H54 (cell line): ENCODE results near the gene SOX6.

ENCODE experiments used
- DNase-seq: peaks from one replicate; pipeline ENCODE4 v3.0.0; 2011; ENCODE audit warnings: low spot score, mixed read lengths; ENCODE audit not compliant: insufficient read length
- FAIRE-seq: peaks from 3 replicates; lab custom pipeline; 2011; peaks lifted over from hg19 to GRCh38; lab: Jason Lieb, UNC
- POLR2A ChIP-seq: IDR thresholded peaks from 2 replicates; pipeline ENCODE4 v1.6.1; 2011; ENCODE audit warnings: low read depth, mild to moderate bottlenecking, low read length

The SOX6 gene

GRCh38 chr11:15918674-15919073 lies 437.7 kb downstream of the SOX6 start:
- no peak for TF ChIP-seq POLR2A
- no peak for FAIRE-seq
- no peak for DNase-seq

- FAIRE-seq (no peak), DNase-seq (no peak)
- no peak for TF ChIP-seq POLR2A
These were observed 438.1 kb downstream of the SOX6 start for GRCh38 chr11:15918212-15918611.
